Measurements from ENCODE around the gene EMC10. TPM values are rescaled to one million over a fixed set of nuclear protein-coding genes. Genes with fewer than 3 reads are reported as not detected.

The EMC10 gene
- polyA plus RNA-seq, 1 of the 3 experiments (the other 2 are of a cell fraction), result 218 TPM

DNA sequence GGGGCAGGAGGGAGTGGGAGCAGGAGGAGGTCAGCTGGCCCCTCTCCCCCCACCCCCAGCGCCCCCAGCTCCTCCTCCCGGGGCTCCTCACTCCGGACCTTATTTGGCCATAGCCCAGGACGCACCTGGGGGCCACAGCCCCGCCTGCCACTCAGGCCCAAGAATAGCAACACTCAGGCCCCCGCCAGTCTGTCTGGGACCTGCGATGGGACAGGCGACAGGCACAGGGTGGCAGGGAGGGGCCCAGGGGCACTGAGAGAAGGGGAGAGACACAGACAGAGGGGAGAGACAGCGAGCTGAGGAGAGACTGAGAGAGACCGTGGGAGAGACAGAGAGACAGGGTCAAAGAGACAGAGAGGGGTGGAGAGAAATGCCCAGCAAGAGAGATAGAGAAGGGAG, 24.4 kb downstream of the EMC10 start:
- Histone ChIP-seq H4K20me1 (ENCODE audit: insufficient read depth) (no peaks in the 10 kb centered on the region), H3K27me3 (ENCODE audit: insufficient read depth) (no peaks in the 10 kb centered on the region), H3K4me1 (ENCODE audit: control insufficient read depth in 1 of 2, insufficient read depth in 2 of 2, low read depth in 1 of 2, low read length in 1 of 2) (peaks cover 0 to 7% of the 10 kb centered on the region in 2 experiments; a peak in 1 of 4 replicates), H3K4me2 (no peak overlapping the region), H3F3A (replicated peaks; ENCODE audit: insufficient read depth) (no peaks in the 10 kb centered on the region), H3K9ac (no peak overlapping the region), H3K36me3 (replicated peaks in 1 of 2; ENCODE audit: control insufficient read depth in 1 of 2, insufficient read depth in 2 of 2, low read length in 1 of 2) (no peaks in the 10 kb centered on the region), H3K79me2 (ENCODE audit: insufficient read depth) (no peaks in the 10 kb centered on the region), H3K27ac (ENCODE audit: low read depth in 2 of 2, low read length in 1 of 2) (no peak overlapping the region), H2AFZ (ENCODE audit: low read depth) (no peak overlapping the region), H3K9me2 (no peaks in the 10 kb centered on the region), H3K4me3 (ENCODE audit: low read depth in 2 of 2, low read length in 1 of 2) (no peak overlapping the region), H3K9me3 (no peaks in the 10 kb centered on the region)
- ChIA-PET POLR2A (interaction anchor here (1.4 kb wide), 1 partner anchor 10 kb away, joined by 9 read pairs; the partner anchor contains the start of gene JOSD2), CTCF (interaction anchor here (0.7 to 2.5 kb wide), 7 partner anchors 9 to 289 kb away, joined by 3 to 11 read pairs (median 6); partner anchors contain the start of genes ACP4 and JOSD2)
- TF ChIP-seq RCOR1 (IDR thresholded peaks at IDR 0.05; ENCODE audit: low read length), result no peak
- TF ChIP-seq SMC3 (IDR thresholded peaks at IDR 0.05; ENCODE audit: low read depth, low read length), result no peak
- no peak for TF ChIP-seq TEAD4 (IDR thresholded peaks at IDR 0.05; ENCODE audit: borderline replicate concordance, insufficient read depth)
- TF ChIP-seq MXI1 (IDR thresholded peaks at IDR 0.05; ENCODE audit: low read depth, low read length), result no peak
- no peak for TF ChIP-seq PBX3 (IDR thresholded peaks at IDR 0.05)
- TF ChIP-seq, protein P1, sequence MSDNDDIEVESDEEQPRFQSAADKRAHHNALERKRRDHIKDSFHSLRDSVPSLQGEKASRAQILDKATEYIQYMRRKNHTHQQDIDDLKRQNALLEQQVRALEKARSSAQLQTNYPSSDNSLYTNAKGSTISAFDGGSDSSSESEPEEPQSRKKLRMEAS (IDR thresholded peaks at IDR 0.05; ENCODE audit: low read depth), result no peak
- TF ChIP-seq GATA2 (CRISPR knock-in tag; IDR thresholded peaks at IDR 0.05), result no peak
- TF ChIP-seq RXRA (IDR thresholded peaks at IDR 0.05; ENCODE audit: borderline replicate concordance, low read depth), result no peak
- TF ChIP-seq REST (IDR thresholded peaks at IDR 0.05; ENCODE audit: low read depth, low read length), result no peak
- TF ChIP-seq FOSL2 (IDR thresholded peaks at IDR 0.05; ENCODE audit: borderline replicate concordance, low read depth), result no peak
- TF ChIP-seq, protein P2, sequence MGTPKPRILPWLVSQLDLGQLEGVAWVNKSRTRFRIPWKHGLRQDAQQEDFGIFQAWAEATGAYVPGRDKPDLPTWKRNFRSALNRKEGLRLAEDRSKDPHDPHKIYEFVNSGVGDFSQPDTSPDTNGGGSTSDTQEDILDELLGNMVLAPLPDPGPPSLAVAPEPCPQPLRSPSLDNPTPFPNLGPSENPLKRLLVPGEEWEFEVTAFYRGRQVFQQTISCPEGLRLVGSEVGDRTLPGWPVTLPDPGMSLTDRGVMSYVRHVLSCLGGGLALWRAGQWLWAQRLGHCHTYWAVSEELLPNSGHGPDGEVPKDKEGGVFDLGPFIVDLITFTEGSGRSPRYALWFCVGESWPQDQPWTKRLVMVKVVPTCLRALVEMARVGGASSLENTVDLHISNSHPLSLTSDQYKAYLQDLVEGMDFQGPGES (IDR thresholded peaks at IDR 0.05; ENCODE audit: low read depth, low read length), result no peak
- TF ChIP-seq GABPA (IDR thresholded peaks at IDR 0.05; ENCODE audit: low read depth), result no peak
- no peak for TF ChIP-seq USF2 (IDR thresholded peaks at IDR 0.05; ENCODE audit: borderline replicate concordance, low read depth, low read length)
- TF ChIP-seq, protein P3, sequence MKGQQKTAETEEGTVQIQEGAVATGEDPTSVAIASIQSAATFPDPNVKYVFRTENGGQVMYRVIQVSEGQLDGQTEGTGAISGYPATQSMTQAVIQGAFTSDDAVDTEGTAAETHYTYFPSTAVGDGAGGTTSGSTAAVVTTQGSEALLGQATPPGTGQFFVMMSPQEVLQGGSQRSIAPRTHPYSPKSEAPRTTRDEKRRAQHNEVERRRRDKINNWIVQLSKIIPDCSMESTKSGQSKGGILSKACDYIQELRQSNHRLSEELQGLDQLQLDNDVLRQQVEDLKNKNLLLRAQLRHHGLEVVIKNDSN (IDR thresholded peaks at IDR 0.05; ENCODE audit: borderline replicate concordance, low read depth), result no peak
- TF ChIP-seq NFIC (IDR thresholded peaks at IDR 0.05; ENCODE audit: borderline replicate concordance), result no peak
- no peak for TF ChIP-seq CTCF (IDR thresholded peaks at IDR 0.05)
- TF ChIP-seq EP300 (IDR thresholded peaks at IDR 0.05; ENCODE audit: borderline replicate concordance in 1 of 2, low read depth in 1 of 2, low read length in 1 of 2), result no peak
- no peak for TF ChIP-seq TAF1 (IDR thresholded peaks at IDR 0.05; ENCODE audit: borderline replicate concordance, low read depth, low read length)
- TF ChIP-seq FOXJ3 (CRISPR knock-in tag; IDR thresholded peaks at IDR 0.05), result no peak
- no peak for DNase-seq
- WGBS (ENCODE audit: low lambda C conversion rate), result 58% methylated on average over 10 of the region's 10 CpGs

Measured in SK-N-SH (cell line).